Endothelial cell (in vitro differentiated cells): ENCODE results near the gene CD247. TPM values are rescaled to one million over a fixed set of nuclear protein-coding genes. Genes with fewer than 3 reads are reported as not detected.

Source experiments
- DNase-seq: peaks from one replicate; pipeline ENCODE4 v3.0.0; 2021; ENCODE audit warnings: low spot score
- H3K27ac Mint-ChIP-seq: one replicate; pipeline ENCODE4 v1.8.0; 2021; ENCODE audit warnings: mixed read lengths, inconsistent platforms; ENCODE audit not compliant: unreplicated experiment
- H3K27me3 Mint-ChIP-seq: one replicate; pipeline ENCODE4 v1.8.0; 2021; ENCODE audit warnings: mild to moderate bottlenecking, moderate library complexity, mixed read lengths, inconsistent platforms; ENCODE audit not compliant: unreplicated experiment
- H3K36me3 Mint-ChIP-seq: one replicate; pipeline ENCODE4 v1.8.0; 2021; ENCODE audit warnings: mild to moderate bottlenecking, low read depth, mixed read lengths, inconsistent platforms; ENCODE audit not compliant: unreplicated experiment
- H3K4me1 Mint-ChIP-seq: one replicate; pipeline ENCODE4 v1.8.0; 2021; ENCODE audit warnings: mild to moderate bottlenecking, mixed read lengths, inconsistent platforms; ENCODE audit not compliant: unreplicated experiment
- H3K4me3 Mint-ChIP-seq: one replicate; pipeline ENCODE4 v1.8.0; 2021; ENCODE audit warnings: mild to moderate bottlenecking, mixed read lengths, inconsistent platforms; ENCODE audit not compliant: unreplicated experiment
- H3K9me3 Mint-ChIP-seq: one replicate; pipeline ENCODE4 v1.8.0; 2021; ENCODE audit warnings: mixed read lengths, inconsistent platforms; ENCODE audit not compliant: unreplicated experiment
- CTCF ChIP-seq: fragments of 200-600 bp; sonication (generic); IDR thresholded peaks from one replicate; pipeline ENCODE4 v1.5.0; 2021; ENCODE audit warnings: antibody characterized with exemption; ENCODE audit not compliant: unreplicated experiment
- long read RNA-seq: library from polyadenylated mRNA; unstranded; transcript quantifications from one replicate; pipeline ENCODE4 v2.0.0, GENCODE V29; 2020; ENCODE audit not compliant: unreplicated experiment
- total RNA-seq: library from RNA; stranded (reverse); fragmentation: NEBNext Ultra II Directional; extraction: Animal tissue kit (Norgen Biotek cat#: 25700); gene quantifications from one replicate; pipeline ENCODE4 v1.2.1, GENCODE V29; 2021; ENCODE audit not compliant: unreplicated experiment

Gene CD247
- not detected for total RNA-seq
- long read RNA-seq: 0 reads

- Mint-ChIP-seq H3K4me1 (peaks cover 6% of the 10 kb centered on the region), H3K36me3 (no peaks in the 10 kb centered on the region), H3K9me3 (no peaks in the 10 kb centered on the region), H3K27ac (no peak within 1 kb of the TSS), H3K4me3 (no peak within 1 kb of the TSS), H3K27me3 (no peaks in the 10 kb centered on the region)
- no peak for DNase-seq
- no peak for TF ChIP-seq CTCF
Measured at GRCh38 chr1:167518331-167518700, at the start of gene CD247. Gene CD247 (minus strand): TSS chr1:167518529. CDS start chr1:167518465, 64 bp downstream.

GRCh38 chr1:167567663-167568062, 49.3 kb upstream of the CD247 start:
- Mint-ChIP-seq H3K27me3 (peaks cover 3% of the 10 kb centered on the region), H3K9me3 (no peaks in the 10 kb centered on the region), H3K36me3 (no peaks in the 10 kb centered on the region), H3K27ac (no peak overlapping the region), H3K4me1 (peaks cover 10% of the 10 kb centered on the region), H3K4me3 (no peak overlapping the region)
- no peak for TF ChIP-seq CTCF
- no peak for DNase-seq

GRCh38 chr1:167566766-167567165, 48.4 kb upstream of the CD247 start:
- Mint-ChIP-seq H3K4me1 (peaks cover 10% of the 10 kb centered on the region), H3K9me3 (no peaks in the 10 kb centered on the region), H3K27me3 (peaks cover 3% of the 10 kb centered on the region), H3K4me3 (no peak overlapping the region), H3K27ac (no peak overlapping the region), H3K36me3 (no peaks in the 10 kb centered on the region)
- no peak for TF ChIP-seq CTCF
- DNase-seq: no peak

- no peak for TF ChIP-seq CTCF
- Mint-ChIP-seq H3K27ac (no peak overlapping the region), H3K36me3 (no peaks in the 10 kb centered on the region), H3K9me3 (no peaks in the 10 kb centered on the region), H3K4me1 (peaks cover 10% of the 10 kb centered on the region), H3K4me3 (no peak overlapping the region), H3K27me3 (peaks cover 3% of the 10 kb centered on the region)
- no peak for DNase-seq
Measured at GRCh38 chr1:167565922-167566321, 47.6 kb upstream of the CD247 start.

GRCh38 chr1:167564612-167565270, 46.4 kb upstream of the CD247 start:
- Mint-ChIP-seq H3K4me1 (peaks cover 10% of the 10 kb centered on the region), H3K27me3 (peaks cover 2% of the 10 kb centered on the region), H3K36me3 (no peaks in the 10 kb centered on the region), H3K4me3 (no peak overlapping the region), H3K9me3 (no peaks in the 10 kb centered on the region), H3K27ac (no peak overlapping the region)
- no peak for TF ChIP-seq CTCF
- DNase-seq: no peak
